SK-N-SH (cell line): ENCODE measurements around the gene EIF4E2. TPM values are rescaled to one million over a fixed set of nuclear protein-coding genes. Genes with fewer than 3 reads are reported as not detected.

Experiments
- CTCF ChIA-PET: fragments of 300-600, 350-600 bp; formaldehyde crosslinking; extraction: SDS; loops from one replicate; lab custom pipeline; 2021; lab: Yijun Ruan, JAX
- POLR2A ChIA-PET: fragments of 350-600 bp; sonication (Branson Sonifier 250); formaldehyde crosslinking; extraction: SDS; loops from one replicate; lab custom pipeline; 2020; ENCODE audit warnings: antibody characterized with exemption, inconsistent platforms; lab: Yijun Ruan, JAX
- DNase-seq: peaks from one replicate; pipeline ENCODE4 v3.0.0; 2012
- H2AFZ ChIP-seq: fragments of 200-600 bp; sonication (generic); 2 replicates; pipeline ENCODE4 v1.8.1; 2016; ENCODE audit warnings: antibody characterized with exemption, mild to moderate bottlenecking, low read depth
- H3F3A ChIP-seq: fragments of 200-600 bp; sonication (generic); replicated peaks from 2 replicates; pipeline ENCODE3; 2016; ENCODE audit warnings: antibody characterized with exemption, mild to moderate bottlenecking; ENCODE audit not compliant: insufficient read depth
- H3K27ac ChIP-seq, 2 experiments: fragments of 200-500 bp in 1 of 2; fragments of 200-600 bp in 1 of 2; sonication (Bioruptor generic) in 1 of 2; sonication (generic), shearing (Covaris generic) in 1 of 2; 2 replicates each; pipeline versions ENCODE4 v1.5.1 to v1.6.1; 2014 to 2016; ENCODE audit warnings: low read depth in 2 of 2, inconsistent platforms in 1 of 2, low read length in 1 of 2, mild to moderate bottlenecking in 1 of 2, mixed read lengths in 1 of 2
- H3K27me3 ChIP-seq: fragments of 200-600 bp; sonication (generic), shearing (Covaris generic); 2 replicates; pipeline ENCODE4 v1.6.1; 2016; ENCODE audit warnings: mixed run types; ENCODE audit not compliant: insufficient read depth
- H3K36me3 ChIP-seq, 2 experiments: fragments of 200-500 bp in 1 of 2; fragments of 200-600 bp in 1 of 2; sonication (Bioruptor generic) in 1 of 2; sonication (generic) in 1 of 2; replicated peaks in 1 of 2; 2 replicates each; pipeline versions ENCODE3 to v1.5.1; 2014 to 2016; ENCODE audit warnings: low read length in 1 of 2, mild to moderate bottlenecking in 1 of 2; ENCODE audit not compliant: insufficient read depth in 2 of 2, control insufficient read depth in 1 of 2
- H3K4me1 ChIP-seq, 2 experiments: fragments of 200-500 bp in 1 of 2; fragments of 200-600 bp in 1 of 2; sonication (Bioruptor generic) in 1 of 2; sonication (generic), shearing (Covaris generic) in 1 of 2; 2 replicates each; pipeline versions ENCODE4 v1.5.1 to v1.6.1; 2014 to 2016; ENCODE audit warnings: low read depth in 1 of 2, low read length in 1 of 2, mixed run types in 1 of 2; ENCODE audit not compliant: insufficient read depth in 2 of 2, control insufficient read depth in 1 of 2
- H3K4me2 ChIP-seq: fragments of 200-600 bp; sonication (generic), shearing (Covaris generic); 2 replicates; pipeline ENCODE4 v1.6.1; 2017; ENCODE audit warnings: mixed run types
- H3K4me3 ChIP-seq, 2 experiments: fragments of 200-500 bp in 1 of 2; fragments of 200-600 bp in 1 of 2; sonication (Bioruptor generic) in 1 of 2; sonication (generic), shearing (Covaris generic) in 1 of 2; 2 replicates each; pipeline versions ENCODE4 v1.5.1 to v1.8.1; 2014 to 2016; ENCODE audit warnings: low read depth in 2 of 2, inconsistent platforms in 1 of 2, low read length in 1 of 2, mild to moderate bottlenecking in 1 of 2, mixed read lengths in 1 of 2, moderate library complexity in 1 of 2
- H3K79me2 ChIP-seq: fragments of 200-600 bp; sonication (generic); 2 replicates; pipeline ENCODE4 v1.8.1; 2017; ENCODE audit warnings: mild to moderate bottlenecking; ENCODE audit not compliant: insufficient read depth
- H3K9ac ChIP-seq: fragments of 200-600 bp; sonication (generic); 2 replicates; pipeline ENCODE4 v1.6.1; 2017; ENCODE audit warnings: mixed run types
- H3K9me2 ChIP-seq: fragments of 200-600 bp; sonication (generic); 2 replicates; pipeline ENCODE4 v1.6.1; 2017; ENCODE audit warnings: mixed run types
- H3K9me3 ChIP-seq: fragments of 200-600 bp; sonication (generic); 2 replicates; pipeline ENCODE4 v1.6.1; 2017; ENCODE audit warnings: mixed run types, mild to moderate bottlenecking, moderate library complexity
- H4K20me1 ChIP-seq: fragments of 200-600 bp; sonication (generic); 2 replicates; pipeline ENCODE4 v1.6.1; 2017; ENCODE audit warnings: mild to moderate bottlenecking, mixed run types; ENCODE audit not compliant: insufficient read depth
- CHD2 ChIP-seq: fragments of 150-350 bp; IDR thresholded peaks from 2 replicates; pipeline ENCODE4 v1.6.1; 2018; ENCODE audit warnings: low read length; ENCODE audit not compliant: partially characterized antibody
- EZH2phosphoT487 ChIP-seq: fragments of 200-600 bp; sonication (generic); IDR thresholded peaks from 2 replicates; pipeline ENCODE4 v1.6.1; 2017; ENCODE audit warnings: low read depth, mixed run types, mild to moderate bottlenecking, antibody characterized with exemption, moderate library complexity, borderline replicate concordance
- FOXJ3 ChIP-seq: sonication (generic); formaldehyde crosslinking; IDR thresholded peaks from 2 replicates; pipeline ENCODE4 v1.5.1; 2020; ENCODE audit warnings: mild to moderate bottlenecking, missing genetic modification reagents
- FOXM1 ChIP-seq: IDR thresholded peaks from 2 replicates; pipeline ENCODE4 v1.4.0; 2012; ENCODE audit warnings: low read depth, mild to moderate bottlenecking
- GATA2 ChIP-seq: sonication (generic); formaldehyde crosslinking; IDR thresholded peaks from 2 replicates; pipeline ENCODE4 v1.5.0; 2020; ENCODE audit warnings: mild to moderate bottlenecking, missing genetic modification reagents
- MEF2A ChIP-seq: IDR thresholded peaks from 2 replicates; pipeline ENCODE4 v1.4.0; 2012; ENCODE audit warnings: low read depth, borderline replicate concordance
- MXI1 ChIP-seq: IDR thresholded peaks from 2 replicates; pipeline ENCODE4 v1.6.1; 2012; ENCODE audit warnings: mild to moderate bottlenecking, low read depth, low read length, improper control_type of control experiment
- POLR2AphosphoS5 ChIP-seq: IDR thresholded peaks from 2 replicates; pipeline ENCODE4 v1.6.1; 2012; ENCODE audit warnings: low read depth, low read length
- RCOR1 ChIP-seq: fragments of 150-350 bp; IDR thresholded peaks from 2 replicates; pipeline ENCODE4 v1.6.1; 2017; ENCODE audit warnings: antibody characterized with exemption, low read length
- RFX5 ChIP-seq: IDR thresholded peaks from 2 replicates; pipeline ENCODE4 v1.6.1; 2012; ENCODE audit warnings: mild to moderate bottlenecking, improper control_type of control experiment, low read length
- SMC3 ChIP-seq: IDR thresholded peaks from 2 replicates; pipeline ENCODE4 v1.6.1; 2012; ENCODE audit warnings: low read depth, low read length, improper control_type of control experiment
- YY1 ChIP-seq: IDR thresholded peaks from 2 replicates; pipeline ENCODE4 v1.4.0; 2012; ENCODE audit warnings: low read depth, mild to moderate bottlenecking
- WGBS: methylation state at CpG from one replicate; pipeline ENCODE4 v1.1.6; 2017; ENCODE audit warnings: low lambda C conversion rate; 5-methylcytosine and 5-hydroxymethylcytosine counted together
- polyA plus RNA-seq, 3 experiments: library from polyadenylated mRNA; depleted of rRNA; stranded (reverse); fragments of >200 nt; gene quantifications; 2 replicates each; pipeline ENCODE4 v1.2.3, GENCODE V29; 2012
- TF ChIP-seq, protein P1 (sequence below): IDR thresholded peaks from 2 replicates; pipeline ENCODE4 v1.4.0; 2012; ENCODE audit warnings: low read depth, borderline replicate concordance
- TF ChIP-seq, protein P2 (sequence below): IDR thresholded peaks from 2 replicates; pipeline ENCODE4; 2012
- TF ChIP-seq, protein P3 (sequence below): IDR thresholded peaks from 2 replicates; pipeline ENCODE4 v1.4.0; 2012; ENCODE audit warnings: low read depth
- TF ChIP-seq, protein P4 (sequence below): fragments of 200-600 bp; sonication (generic); IDR thresholded peaks from 2 replicates; pipeline ENCODE4 v1.6.1; 2017; ENCODE audit warnings: antibody characterized with exemption, mild to moderate bottlenecking, moderate library complexity
- TF ChIP-seq, protein P5 (sequence below): fragments of 150-350 bp; IDR thresholded peaks from 2 replicates; pipeline ENCODE4 v1.6.1; 2016; ENCODE audit warnings: mild to moderate bottlenecking, low read depth, low read length

EIF4E2 gene
- polyA plus RNA-seq, 1 of the 3 experiments (the other 2 are of a cell fraction) = 29.1 TPM

DNA sequence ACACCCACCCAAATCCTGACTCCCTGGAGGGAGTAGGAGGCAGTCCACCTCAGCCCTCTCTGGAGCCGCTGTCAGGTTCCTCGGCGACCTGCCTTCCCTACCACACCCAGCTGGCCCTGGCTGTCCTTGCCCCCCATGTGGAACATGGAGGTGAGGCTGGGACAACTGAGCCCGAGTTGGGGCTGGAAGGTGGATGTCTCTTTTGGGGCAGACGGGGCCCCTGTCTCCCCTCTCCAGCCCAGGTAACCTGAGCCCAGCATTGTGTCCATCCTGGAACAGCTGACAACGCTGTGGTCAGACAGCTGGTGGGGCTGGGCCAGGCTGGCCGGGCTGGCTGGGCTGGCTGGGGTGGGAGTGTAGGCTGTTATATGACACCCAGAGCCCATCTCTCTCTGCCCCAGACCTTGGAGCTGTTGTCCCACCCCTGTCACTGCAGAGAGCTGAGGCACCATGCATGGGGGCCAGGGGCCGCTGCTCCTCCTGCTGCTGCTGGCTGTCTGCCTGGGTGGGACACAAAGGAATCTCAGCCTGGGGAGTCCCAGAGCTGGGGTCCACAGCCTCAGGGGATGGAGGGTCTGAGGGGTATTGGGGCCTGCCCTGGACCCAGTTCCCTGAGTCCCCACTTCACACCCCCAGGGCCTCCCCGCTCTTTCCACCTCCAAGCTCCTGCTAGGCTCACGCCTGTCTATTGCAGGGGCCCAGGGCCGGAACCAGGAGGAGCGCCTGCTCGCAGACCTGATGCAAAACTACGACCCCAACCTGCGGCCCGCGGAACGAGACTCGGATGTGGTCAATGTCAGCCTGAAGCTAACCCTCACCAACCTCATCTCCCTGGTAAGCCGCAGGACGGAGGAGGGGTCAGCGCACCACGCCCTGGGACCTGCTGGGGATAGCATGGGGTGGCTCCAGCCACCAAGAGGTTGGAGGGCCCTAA is 10.9 kb upstream of the EIF4E2 start, which contains the start of gene CHRNG:
Gene CHRNG, plus strand, starts transcription at position 395 of the 934 bp plus-strand sequence. Its CDS starts 56 bp downstream, at position 451.
- Histone ChIP-seq H2AFZ (no peak within 1 kb of the TSS), H4K20me1 (no peaks in the 10 kb centered on the region), H3K4me3 (no peak within 1 kb of the TSS), H3K4me1 (no peaks in the 10 kb centered on the region; a peak in 1 of 4 replicates), H3K79me2 (peaks cover under 1% of the 10 kb centered on the region; the same call in 1 of the 2 replicates), H3K9ac (no peak within 1 kb of the TSS), H3K27me3 (no peaks in the 10 kb centered on the region), H3K9me3 (no peaks in the 10 kb centered on the region), H3K36me3 (no peaks in the 10 kb centered on the region), H3K9me2 (no peaks in the 10 kb centered on the region), H3F3A (no peaks in the 10 kb centered on the region), H3K4me2 (no peak within 1 kb of the TSS), H3K27ac (no peak within 1 kb of the TSS)
- POLR2A ChIA-PET = interaction anchor here (0.9 to 1.5 kb wide), 2 partner anchors 8 to 11 kb away, joined by 3 to 5 read pairs; partner anchors contain the start of genes EIF4E2 and TIGD1
- DNase-seq = no peak
- CTCF ChIA-PET = interaction anchor here (0.7 to 1.9 kb wide), 3 partner anchors 17 to 613 kb away, joined by 3 to 6 read pairs (median 3); partner anchors contain the start of gene NPPC
- no peak for TF ChIP-seq EZH2phosphoT487
- TF ChIP-seq GATA2 (CRISPR knock-in tag) = no peak
- TF ChIP-seq YY1 = no peak
- TF ChIP-seq, protein P1, sequence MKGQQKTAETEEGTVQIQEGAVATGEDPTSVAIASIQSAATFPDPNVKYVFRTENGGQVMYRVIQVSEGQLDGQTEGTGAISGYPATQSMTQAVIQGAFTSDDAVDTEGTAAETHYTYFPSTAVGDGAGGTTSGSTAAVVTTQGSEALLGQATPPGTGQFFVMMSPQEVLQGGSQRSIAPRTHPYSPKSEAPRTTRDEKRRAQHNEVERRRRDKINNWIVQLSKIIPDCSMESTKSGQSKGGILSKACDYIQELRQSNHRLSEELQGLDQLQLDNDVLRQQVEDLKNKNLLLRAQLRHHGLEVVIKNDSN = no peak
- TF ChIP-seq MXI1 = no peak
- TF ChIP-seq RCOR1 = no peak
- TF ChIP-seq, protein P2, sequence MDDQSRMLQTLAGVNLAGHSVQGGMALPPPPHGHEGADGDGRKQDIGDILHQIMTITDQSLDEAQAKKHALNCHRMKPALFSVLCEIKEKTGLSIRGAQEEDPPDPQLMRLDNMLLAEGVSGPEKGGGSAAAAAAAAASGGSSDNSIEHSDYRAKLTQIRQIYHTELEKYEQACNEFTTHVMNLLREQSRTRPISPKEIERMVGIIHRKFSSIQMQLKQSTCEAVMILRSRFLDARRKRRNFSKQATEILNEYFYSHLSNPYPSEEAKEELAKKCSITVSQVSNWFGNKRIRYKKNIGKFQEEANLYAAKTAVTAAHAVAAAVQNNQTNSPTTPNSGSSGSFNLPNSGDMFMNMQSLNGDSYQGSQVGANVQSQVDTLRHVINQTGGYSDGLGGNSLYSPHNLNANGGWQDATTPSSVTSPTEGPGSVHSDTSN = no peak
- TF ChIP-seq RFX5 = no peak
- 77% methylated on average over 20 of the region's 23 CpGs for WGBS

DNA sequence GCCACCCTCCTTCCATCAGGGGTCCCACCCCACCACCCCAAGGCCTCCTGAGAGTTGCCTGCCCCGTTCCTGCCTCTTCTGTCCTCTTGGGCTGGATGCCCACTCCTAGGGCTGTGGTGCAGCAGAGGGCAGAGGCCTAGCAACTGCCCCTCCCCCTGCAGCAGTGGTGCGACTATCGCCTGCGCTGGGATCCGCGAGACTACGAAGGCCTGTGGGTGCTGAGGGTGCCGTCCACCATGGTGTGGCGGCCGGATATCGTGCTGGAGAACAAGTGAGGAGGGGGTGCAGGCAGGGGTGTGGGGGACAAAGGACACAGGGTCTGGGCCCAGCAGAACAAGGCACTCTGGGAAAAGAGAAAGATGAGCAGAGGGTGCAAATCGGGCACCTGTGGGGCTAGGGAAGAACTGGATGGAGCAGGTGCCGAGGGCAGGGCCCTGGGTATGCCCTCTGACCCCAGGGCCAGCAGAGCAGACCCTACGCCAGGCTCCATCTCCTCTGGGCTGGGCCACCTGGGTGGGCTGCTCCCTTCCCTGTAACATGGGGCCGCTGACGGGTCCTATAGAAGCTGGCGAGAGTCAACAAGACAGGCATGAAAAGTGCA is 9.9 kb upstream of the EIF4E2 start:
- TF ChIP-seq EZH2phosphoT487 (no peak), SMC3 (no peak), MEF2A (no peak), GATA2 (CRISPR knock-in tag) (no peak), FOXJ3 (no peak), YY1 (no peak), CHD2 (no peak), FOXM1 (no peak), RFX5 (no peak), POLR2AphosphoS5 (no peak)
- TF ChIP-seq, protein P2 = no peak
- TF ChIP-seq, protein P3, sequence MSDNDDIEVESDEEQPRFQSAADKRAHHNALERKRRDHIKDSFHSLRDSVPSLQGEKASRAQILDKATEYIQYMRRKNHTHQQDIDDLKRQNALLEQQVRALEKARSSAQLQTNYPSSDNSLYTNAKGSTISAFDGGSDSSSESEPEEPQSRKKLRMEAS = no peak
- TF ChIP-seq, protein P4, sequence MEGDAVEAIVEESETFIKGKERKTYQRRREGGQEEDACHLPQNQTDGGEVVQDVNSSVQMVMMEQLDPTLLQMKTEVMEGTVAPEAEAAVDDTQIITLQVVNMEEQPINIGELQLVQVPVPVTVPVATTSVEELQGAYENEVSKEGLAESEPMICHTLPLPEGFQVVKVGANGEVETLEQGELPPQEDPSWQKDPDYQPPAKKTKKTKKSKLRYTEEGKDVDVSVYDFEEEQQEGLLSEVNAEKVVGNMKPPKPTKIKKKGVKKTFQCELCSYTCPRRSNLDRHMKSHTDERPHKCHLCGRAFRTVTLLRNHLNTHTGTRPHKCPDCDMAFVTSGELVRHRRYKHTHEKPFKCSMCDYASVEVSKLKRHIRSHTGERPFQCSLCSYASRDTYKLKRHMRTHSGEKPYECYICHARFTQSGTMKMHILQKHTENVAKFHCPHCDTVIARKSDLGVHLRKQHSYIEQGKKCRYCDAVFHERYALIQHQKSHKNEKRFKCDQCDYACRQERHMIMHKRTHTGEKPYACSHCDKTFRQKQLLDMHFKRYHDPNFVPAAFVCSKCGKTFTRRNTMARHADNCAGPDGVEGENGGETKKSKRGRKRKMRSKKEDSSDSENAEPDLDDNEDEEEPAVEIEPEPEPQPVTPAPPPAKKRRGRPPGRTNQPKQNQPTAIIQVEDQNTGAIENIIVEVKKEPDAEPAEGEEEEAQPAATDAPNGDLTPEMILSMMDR = no peak
- TF ChIP-seq, protein P5, sequence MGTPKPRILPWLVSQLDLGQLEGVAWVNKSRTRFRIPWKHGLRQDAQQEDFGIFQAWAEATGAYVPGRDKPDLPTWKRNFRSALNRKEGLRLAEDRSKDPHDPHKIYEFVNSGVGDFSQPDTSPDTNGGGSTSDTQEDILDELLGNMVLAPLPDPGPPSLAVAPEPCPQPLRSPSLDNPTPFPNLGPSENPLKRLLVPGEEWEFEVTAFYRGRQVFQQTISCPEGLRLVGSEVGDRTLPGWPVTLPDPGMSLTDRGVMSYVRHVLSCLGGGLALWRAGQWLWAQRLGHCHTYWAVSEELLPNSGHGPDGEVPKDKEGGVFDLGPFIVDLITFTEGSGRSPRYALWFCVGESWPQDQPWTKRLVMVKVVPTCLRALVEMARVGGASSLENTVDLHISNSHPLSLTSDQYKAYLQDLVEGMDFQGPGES = no peak
- peaks cover 4% of the 10 kb centered on the region; the same call in 1 of the 2 replicates for H3K79me2 ChIP-seq
- no peaks in the 10 kb centered on the region for H3K27me3 ChIP-seq
- WGBS = 90% methylated on average over 14 of the region's 17 CpGs
- no peaks in the 10 kb centered on the region for H3K36me3 ChIP-seq
- no peaks in the 10 kb centered on the region for H3F3A ChIP-seq
- no peak overlapping the region for H2AFZ ChIP-seq
- CTCF ChIA-PET = interaction anchor here (1.6 kb wide), 1 partner anchor 18 kb away, joined by 4 read pairs; no protein-coding TSS in a partner anchor
- H3K4me1 ChIP-seq = no peaks in the 10 kb centered on the region; a peak in 1 of 4 replicates
- H4K20me1 ChIP-seq = no peaks in the 10 kb centered on the region
- H3K4me3 ChIP-seq = no peak overlapping the region
- H3K9me3 ChIP-seq = no peaks in the 10 kb centered on the region
- no peak overlapping the region for H3K4me2 ChIP-seq
- DNase-seq = no peak
- H3K27ac ChIP-seq = no peak overlapping the region
- POLR2A ChIA-PET = interaction anchor here (0.8 kb wide), 1 partner anchor 10 kb away, joined by 3 read pairs; the partner anchor contains the start of genes EIF4E2 and TIGD1
- H3K9me2 ChIP-seq = no peaks in the 10 kb centered on the region
- no peak overlapping the region for H3K9ac ChIP-seq
